Aorta (tissue), 5 donors: Measurements from ENCODE around the gene SLC6A4. TPM values are rescaled to one million over a fixed set of nuclear protein-coding genes. Genes with fewer than 3 reads are reported as not detected.
A peak's percentile ranks its signal among the peaks of the same experiment; 100 is the strongest.
"Not testable (repeated sequence)": the region's sequence is repeated elsewhere in the genome, so short reads cannot be mapped to it uniquely, and the experiment has no call there.

Experiments
- ATAC-seq: fragments of 200-7000 bp; cut with Tn5 transposase; one replicate; pipeline ENCODE4 v1.9.1; 2022; ENCODE audit warnings: moderate library complexity; ENCODE audit not compliant: low FRiP score
- DNase-seq, 2 donors: peaks; one replicate each; pipeline ENCODE4 v3.0.0-alpha.2; 2020
- H3K27ac ChIP-seq, 2 donors: one replicate each; pipeline ENCODE4 v1.5.1; 2013; ENCODE audit warnings: low read length in 2 of 2, mild to moderate bottlenecking in 2 of 2, moderate library complexity in 2 of 2, control low read depth in 1 of 2, inconsistent platforms in 1 of 2, low read depth in 1 of 2
- H3K27me3 ChIP-seq, 2 donors: one replicate each; pipeline ENCODE4 v1.6.1; 2013; ENCODE audit warnings: control low read depth in 1 of 2, low read length in 1 of 2, mild to moderate bottlenecking in 1 of 2, moderate library complexity in 1 of 2; ENCODE audit not compliant: insufficient read depth in 2 of 2, control insufficient read depth in 1 of 2
- H3K36me3 ChIP-seq, 2 donors: one replicate each; pipeline ENCODE4 v1.6.1; 2013; ENCODE audit warnings: control low read depth in 1 of 2, low read length in 1 of 2, mild to moderate bottlenecking in 1 of 2; ENCODE audit not compliant: insufficient read depth in 2 of 2, control insufficient read depth in 1 of 2
- H3K4me1 ChIP-seq, 2 donors: one replicate each; pipeline ENCODE4 v1.6.1; 2013; ENCODE audit warnings: low read length in 2 of 2, control low read depth in 1 of 2, mild to moderate bottlenecking in 1 of 2, moderate library complexity in 1 of 2; ENCODE audit not compliant: insufficient read depth in 2 of 2, control insufficient read depth in 1 of 2
- H3K4me3 ChIP-seq, 2 donors: one replicate each; pipeline ENCODE4 v1.5.1; 2013; ENCODE audit warnings: low read length in 2 of 2, control low read depth in 1 of 2, mild to moderate bottlenecking in 1 of 2
- H3K9me3 ChIP-seq: one replicate; pipeline ENCODE4 v1.6.1; 2013; ENCODE audit warnings: mild to moderate bottlenecking, low read length; ENCODE audit not compliant: control insufficient read depth
- WGBS, 2 donors: extraction: QIAGEN DNeasy Blood & Tissue Kit; methylation state at CpG; one replicate each; pipeline ENCODE4 v1.1.7; 2013; 5-methylcytosine and 5-hydroxymethylcytosine counted together
- intact Hi-C, 2 donors: fragments of 100-400 bp; cut with DNase I; formaldehyde crosslinking; loops; one replicate each; pipeline versions ENCODE4 v1.14.2 to v1.15.0; 2022
- polyA plus RNA-seq, 2 donors: library from polyadenylated mRNA; stranded (reverse); fragments of 200-250 nt; gene quantifications; one replicate each; pipeline ENCODE4 v1.2.3, GENCODE V29; 2013
- total RNA-seq, 2 donors: library from RNA; stranded (reverse); fragmentation: NEBNext Ultra II Directional; extraction: Animal tissue kit (Norgen Biotek cat#: 25700); gene quantifications; one replicate each; pipeline ENCODE4 v1.2.1, GENCODE V29; 2021
- donor health status: healthy with polysubstance abuse.
- donor health status: Bipolar disorder and iron deficiency.
- donor health status: DM: no; HTN: no; CAD: no.
- donor health status: DM: no; HTN: no; CAD: no.
- donor health status: DM: yes; HTN: yes; CAD: no.

Gene SLC6A4
- total and polyA plus RNA-seq, 4 donors = 0.13 to 1.1 (median 0.36) TPM

DNA sequence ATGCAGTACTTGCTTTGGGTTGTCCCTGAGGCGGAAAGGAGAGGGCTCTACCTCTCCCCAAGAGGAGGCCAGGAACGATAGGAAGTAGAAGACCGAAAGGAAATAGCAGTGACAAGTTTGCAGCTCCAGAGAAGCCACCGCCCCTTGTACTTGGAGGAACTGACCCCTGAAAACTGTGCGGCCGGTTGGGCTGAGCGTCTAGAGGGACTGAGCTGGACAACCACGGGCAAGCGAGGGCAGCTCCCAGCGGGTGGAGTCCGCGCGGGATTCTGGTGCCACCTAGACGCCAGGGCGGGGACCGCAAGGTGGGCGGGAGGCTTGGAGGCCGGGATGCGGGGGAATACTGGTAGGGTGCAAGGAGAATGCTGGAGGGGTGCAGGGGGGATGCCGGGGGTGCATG, 1.3 kb upstream of the SLC6A4 start:
- H3K9me3 ChIP-seq = no peaks in the 10 kb centered on the region
- no peaks in the 10 kb centered on the region for H3K4me1 ChIP-seq
- intact Hi-C loops = no loop called here
- WGBS, 2 donors = 5% methylated on average over 15 to 20 of the region's 20 CpGs
- H3K27ac ChIP-seq = no peak overlapping the region
- no peak for ATAC-seq
- H3K4me3 ChIP-seq = no peak overlapping the region
- H3K36me3 ChIP-seq = no peaks in the 10 kb centered on the region
- DNase-seq = peak; percentile 85 to 88
- no peaks in the 10 kb centered on the region for H3K27me3 ChIP-seq

DNA sequence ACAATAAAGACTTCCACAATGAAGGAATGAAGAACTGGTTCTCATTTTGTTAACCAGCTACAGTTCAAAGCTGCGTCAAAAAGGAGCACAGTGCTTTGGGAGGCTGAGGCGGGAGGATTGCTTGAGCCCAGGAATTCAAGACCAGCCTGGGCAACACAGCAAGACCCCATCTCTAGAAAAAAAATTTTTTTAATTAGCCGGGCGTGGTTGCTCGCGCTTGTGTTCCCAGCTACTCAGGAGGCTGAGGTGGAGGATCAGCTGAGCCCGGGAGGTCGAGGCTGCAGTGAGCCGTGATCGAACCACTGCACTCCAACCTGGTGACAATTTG, 764 bp upstream of the SLC6A4 start:
- Histone ChIP-seq H3K4me3 (peak overlapping the region in 1 of 2 donors; percentile 12), H3K27me3 (no peaks in the 10 kb centered on the region), H3K36me3 (no peaks in the 10 kb centered on the region), H3K9me3 (no peaks in the 10 kb centered on the region), H3K4me1 (no peaks in the 10 kb centered on the region), H3K27ac (no peak overlapping the region)
- no peak for DNase-seq
- WGBS, 2 donors = 71 to 72% methylated on average over 10 of the region's 10 CpGs
- intact Hi-C loops = no loop called here
- no peak for ATAC-seq

DNA sequence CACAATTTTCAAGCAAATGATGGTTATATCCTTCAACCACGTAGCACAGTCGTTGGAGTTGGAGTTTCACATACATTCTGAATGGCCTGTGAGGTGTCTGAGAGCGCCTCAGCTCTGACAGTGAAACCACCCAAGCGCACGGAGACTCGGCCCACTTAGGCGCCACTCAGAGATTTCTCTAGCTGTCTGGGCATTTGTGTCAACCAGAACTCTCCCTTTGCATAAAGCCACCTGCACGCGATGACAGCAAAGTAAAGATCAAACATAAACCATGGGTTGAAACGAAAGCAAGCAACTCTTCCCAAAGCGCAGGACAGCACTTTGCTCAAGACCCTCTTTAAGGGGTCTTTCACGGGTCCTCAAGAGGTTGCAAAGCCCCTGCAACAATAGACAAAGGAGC, 533 bp downstream of the SLC6A4 start:
- no peaks in the 10 kb centered on the region for H3K36me3 ChIP-seq
- DNase-seq = no peak
- H3K9me3 ChIP-seq = no peaks in the 10 kb centered on the region
- ATAC-seq = no peak
- WGBS, 2 donors = 47 to 50% methylated on average over 12 of the region's 12 CpGs
- H3K27me3 ChIP-seq = no peaks in the 10 kb centered on the region
- no peak overlapping the region for H3K27ac ChIP-seq
- no peak overlapping the region for H3K4me3 ChIP-seq
- intact Hi-C loops = no loop called here
- no peaks in the 10 kb centered on the region for H3K4me1 ChIP-seq

DNA sequence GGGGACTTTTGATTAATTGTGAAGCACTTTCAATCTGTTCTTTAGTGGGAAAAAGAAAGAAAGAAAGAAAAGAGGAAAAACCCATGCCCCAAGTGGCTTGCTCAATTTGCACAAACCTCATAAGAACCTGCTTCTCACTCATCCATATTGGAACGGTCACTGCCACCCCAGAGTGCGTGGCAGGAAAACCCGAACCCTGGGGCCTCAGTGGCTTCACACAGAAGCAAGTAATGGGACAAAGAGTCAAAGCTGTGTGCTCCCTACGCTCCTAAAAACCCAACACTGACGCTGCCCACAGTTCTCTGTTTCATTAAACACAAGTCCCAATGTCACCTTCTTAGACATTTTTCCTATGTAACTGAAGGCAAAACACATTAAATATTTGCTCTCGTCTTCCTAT, 1.2 kb downstream of the SLC6A4 start:
- Histone ChIP-seq H3K9me3 (no peaks in the 10 kb centered on the region), H3K4me3 (no peak overlapping the region), H3K27ac (no peak overlapping the region), H3K4me1 (no peaks in the 10 kb centered on the region), H3K27me3 (no peaks in the 10 kb centered on the region), H3K36me3 (no peaks in the 10 kb centered on the region)
- 72 to 83% methylated on average over 6 of the region's 6 CpGs for WGBS, 2 donors
- ATAC-seq (no peak), DNase-seq (no peak)
- intact Hi-C loops = no loop called here

DNA sequence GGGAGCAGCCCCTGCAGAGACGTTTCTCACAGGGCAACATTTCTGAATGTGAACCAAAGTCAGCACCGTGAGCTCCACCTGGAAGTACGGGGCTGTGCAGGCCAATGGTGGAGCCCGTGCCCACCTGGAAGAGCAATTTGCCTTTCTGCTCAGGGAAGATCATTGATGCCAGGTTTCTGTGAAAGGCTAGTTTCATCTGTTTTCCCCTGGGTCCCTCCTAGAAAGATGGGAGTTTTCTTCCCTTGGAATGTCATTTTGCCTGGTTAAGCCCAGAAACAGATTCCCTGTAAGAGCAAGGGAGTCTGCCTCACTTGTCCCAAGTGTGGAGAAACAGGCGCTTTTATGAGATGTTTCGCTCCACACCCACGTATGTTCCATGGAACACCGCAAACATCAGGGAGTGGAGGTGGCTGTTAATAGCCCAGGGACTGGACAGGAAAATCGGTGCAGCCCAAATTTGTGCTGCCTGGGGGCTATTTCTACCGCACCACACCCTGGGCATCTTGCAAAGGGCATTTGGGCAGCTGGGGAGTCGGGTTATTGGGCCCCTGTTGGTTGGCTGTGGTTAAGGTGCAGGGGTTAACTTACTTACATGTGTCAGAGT, 2.6 kb downstream of the SLC6A4 start:
- H3K4me1 ChIP-seq = no peaks in the 10 kb centered on the region
- H3K27ac ChIP-seq = no peak overlapping the region
- H3K36me3 ChIP-seq = no peaks in the 10 kb centered on the region
- intact Hi-C loops = no loop called here
- no peaks in the 10 kb centered on the region for H3K9me3 ChIP-seq
- no peak overlapping the region for H3K4me3 ChIP-seq
- no peaks in the 10 kb centered on the region for H3K27me3 ChIP-seq
- DNase-seq (no peak), ATAC-seq (no peak)
- WGBS, 2 donors = 76 to 81% methylated on average over 11 of the region's 11 CpGs

DNA sequence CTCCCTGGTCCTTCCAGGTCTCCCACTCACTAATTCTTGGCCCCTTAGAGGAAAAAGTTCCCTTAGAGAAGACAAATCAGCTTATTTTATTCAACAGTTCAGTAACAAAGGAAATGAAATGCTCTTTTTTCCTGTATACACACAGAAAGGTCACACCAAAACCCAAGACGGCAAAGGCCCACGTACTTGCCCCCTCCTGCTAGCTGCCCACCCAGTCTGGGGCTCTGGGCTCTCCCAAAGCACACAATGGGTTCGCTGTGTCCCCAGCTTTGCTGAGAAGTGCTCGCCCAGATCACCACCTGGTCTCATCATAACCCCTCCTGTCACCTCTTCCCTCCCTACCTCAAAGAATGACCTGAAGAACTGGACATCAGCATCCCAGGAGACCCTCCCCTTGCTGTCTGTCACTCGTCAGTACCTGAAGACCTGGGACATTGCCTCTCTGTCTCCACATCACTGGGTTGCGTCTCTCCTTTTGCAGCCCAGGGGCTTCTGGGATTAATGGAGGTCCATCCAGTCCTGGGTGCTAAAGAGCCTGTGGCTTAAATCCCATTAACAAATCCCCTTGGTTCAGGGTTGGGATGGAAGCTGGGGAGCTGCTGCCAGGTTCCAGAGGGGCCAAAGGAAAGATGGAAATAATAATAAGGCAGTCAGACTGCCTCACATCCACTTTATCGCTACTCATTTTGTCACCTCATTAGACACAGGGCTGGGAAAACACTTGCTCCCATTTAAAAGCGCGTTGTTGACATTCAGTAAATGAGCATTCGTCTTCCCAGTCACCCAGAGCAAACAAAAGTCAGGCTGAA, 3.3 kb downstream of the SLC6A4 start:
- H3K4me3 ChIP-seq = no peak overlapping the region
- no peaks in the 10 kb centered on the region for H3K36me3 ChIP-seq
- H3K27ac ChIP-seq = no peak overlapping the region
- no peaks in the 10 kb centered on the region for H3K4me1 ChIP-seq
- intact Hi-C loops = no loop called here
- no peaks in the 10 kb centered on the region for H3K27me3 ChIP-seq
- no peaks in the 10 kb centered on the region for H3K9me3 ChIP-seq
- WGBS, 2 donors = 79 to 82% methylated on average over 10 of the region's 10 CpGs
- no peak for DNase-seq
- no peak for ATAC-seq

DNA sequence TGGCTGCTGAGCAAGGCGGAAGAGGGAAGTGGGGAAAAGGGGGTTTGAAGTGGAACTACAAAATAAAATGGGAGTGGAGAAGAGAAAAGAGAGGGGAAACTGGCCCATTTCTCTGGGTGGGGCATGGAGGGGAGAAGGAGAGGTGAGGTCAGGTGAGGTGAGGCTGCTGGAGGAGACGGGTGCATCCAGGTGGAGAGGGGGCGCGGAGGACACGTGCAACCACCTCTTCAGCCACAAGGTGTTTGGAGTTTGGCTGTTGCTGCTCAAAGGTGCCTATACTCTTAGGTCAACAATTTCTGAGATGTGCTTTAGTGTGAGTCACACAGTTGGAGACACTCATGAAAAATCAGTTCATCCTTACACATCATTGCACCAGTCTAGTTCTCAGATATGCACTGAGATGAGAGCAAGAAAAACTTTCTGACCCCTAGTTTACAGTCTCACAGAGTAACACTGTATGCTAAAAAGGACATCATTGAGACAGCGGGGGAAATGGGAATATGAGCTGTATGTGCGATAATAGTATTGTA, 4.8 kb downstream of the SLC6A4 start:
- 94 to 95% methylated on average over 7 of the region's 7 CpGs for WGBS, 2 donors

DNA sequence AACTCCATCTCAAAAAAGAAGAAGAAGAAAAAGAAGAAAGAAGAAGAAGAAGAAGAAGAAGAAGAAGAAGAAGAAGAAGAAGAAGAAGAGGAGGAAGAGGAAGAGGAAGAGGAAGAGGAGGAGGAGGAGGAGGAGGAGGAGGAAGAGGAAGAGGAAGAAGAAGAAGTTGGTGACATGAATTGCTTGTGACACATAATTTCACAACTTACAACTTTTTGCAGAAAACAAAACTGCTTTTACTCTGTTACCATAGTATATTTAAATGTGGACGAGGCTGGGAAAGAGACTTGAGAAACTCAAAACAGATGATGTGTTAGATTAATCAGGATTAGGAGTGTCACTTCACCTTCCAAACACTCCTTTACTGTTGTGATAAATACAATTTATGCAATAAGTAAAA, 5.5 kb downstream of the SLC6A4 start:
- 83 to 86% methylated on average over 1 of the region's 1 CpG for WGBS, 2 donors
- DNase-seq = not testable (repeated sequence)

More for the DNA sequence above, 4.8 kb downstream of the SLC6A4 start:
- intact Hi-C loops = no loop called here
- Histone ChIP-seq H3K9me3 (no peaks in the 10 kb centered on the region), H3K27ac (no peak overlapping the region), H3K4me1 (no peaks in the 10 kb centered on the region), H3K4me3 (no peak overlapping the region), H3K27me3 (no peaks in the 10 kb centered on the region), H3K36me3 (no peaks in the 10 kb centered on the region)
- ATAC-seq = no peak
- no peak for DNase-seq

DNA sequence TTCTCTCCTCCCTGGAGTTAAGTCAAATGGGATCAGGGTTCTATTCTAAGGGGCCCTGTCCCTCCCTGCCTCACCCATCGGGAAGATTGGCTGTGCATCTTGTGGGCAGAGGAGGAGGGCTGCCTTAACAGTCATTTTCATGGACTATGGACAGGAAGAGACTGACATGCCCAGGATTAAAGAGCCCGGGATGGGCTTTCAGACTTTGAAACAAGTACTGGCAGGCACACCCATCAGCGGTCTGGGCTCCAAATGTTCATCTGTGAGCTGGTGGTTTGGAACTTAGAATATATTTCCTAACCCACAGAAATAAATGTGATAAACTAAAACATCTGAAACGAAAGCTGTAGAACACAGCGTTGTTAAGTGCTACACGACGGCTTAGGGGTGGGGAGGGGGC, 6.5 kb downstream of the SLC6A4 start:
- DNase-seq (no peak), ATAC-seq (no peak)
- intact Hi-C loops = no loop called here
- H3K4me3 ChIP-seq = no peak overlapping the region
- H3K27ac ChIP-seq = no peak overlapping the region
- H3K4me1 ChIP-seq = no peaks in the 10 kb centered on the region
- no peaks in the 10 kb centered on the region for H3K36me3 ChIP-seq
- H3K27me3 ChIP-seq = no peaks in the 10 kb centered on the region
- no peaks in the 10 kb centered on the region for H3K9me3 ChIP-seq
- 84% methylated on average over 7 of the region's 7 CpGs for WGBS, 2 donors

More for the DNA sequence above, 5.5 kb downstream of the SLC6A4 start:
- H3K27me3 ChIP-seq, H3K4me1 ChIP-seq, H3K27ac ChIP-seq, H3K4me3 ChIP-seq, intact Hi-C loops, ATAC-seq, H3K36me3 ChIP-seq, H3K9me3 ChIP-seq: not testable (repeated sequence)
